HCT116 (cell line): ENCODE data around the gene PMEPA1. TPM values are rescaled to one million over a fixed set of nuclear protein-coding genes. Genes with fewer than 3 reads are reported as not detected.

Experiments used
- ATAC-seq: fragments of 200-7000 bp; cut with Tn5 transposase; 2 replicates; pipeline ENCODE4 v1.9.1; 2020; ENCODE audit warnings: mild to moderate bottlenecking, moderate library complexity
- BruUV-seq: library from RNA; stranded (reverse); fragments of 400-500 nt; replicated peaks from 2 replicates; lab custom pipeline; 2021; lab: Mats Ljungman, UMichigan
- CTCF ChIA-PET: fragments of 300-600 bp; sonication (Branson Sonifier 250); formaldehyde crosslinking; loops from one replicate; lab custom pipeline; 2021; ENCODE audit warnings: antibody characterized with exemption; lab: Charles Lee
- POLR2A ChIA-PET: fragments of 300-600, 350-600 bp; sonication (Branson Sonifier 250); formaldehyde crosslinking; loops from one replicate; lab custom pipeline; 2021; ENCODE audit warnings: antibody characterized with exemption; lab: Charles Lee
- RAD21 ChIA-PET, 2 experiments: fragments of 300-600 bp; sonication (Branson Sonifier 250); formaldehyde crosslinking; loops; one replicate each; lab custom pipeline; 2023; ENCODE audit warnings: low total read pairs in 2 of 2; ENCODE audit not compliant: uncharacterized antibody in 2 of 2, unreplicated experiment in 2 of 2, low non-redundant PET in 1 of 2; lab: Charles Lee
- DNase-seq: peaks from one replicate; pipeline ENCODE4 v3.0.0-alpha.2; 2010; ENCODE audit warnings: low read depth, low spot score
- H2AFZ ChIP-seq: fragments of 200-600 bp; shearing (Covaris generic), sonication (generic); 2 replicates; pipeline ENCODE4 v1.6.1; 2017; ENCODE audit warnings: low read depth, mixed run types, mixed read lengths, antibody characterized with exemption, low read length; ENCODE audit not compliant: poor library complexity, severe bottlenecking
- H3K27ac ChIP-seq: 2 replicates; pipeline ENCODE4 v1.5.1; 2012; ENCODE audit warnings: low read depth, low read length
- H3K27me3 ChIP-seq: fragments of 200-600 bp; sonication (generic); 2 replicates; pipeline ENCODE4 v1.6.1; 2016; ENCODE audit warnings: mixed run types, low read length, mixed read lengths; ENCODE audit not compliant: insufficient read depth
- H3K36me3 ChIP-seq, 2 experiments: fragments of 200-500 bp in 1 of 2; fragments of 200-600 bp in 1 of 2; sonication (Bioruptor generic) in 1 of 2; sonication (generic) in 1 of 2; 2 replicates each; pipeline versions ENCODE4 v1.5.1 to v1.6.1; 2014 to 2016; ENCODE audit warnings: low read length in 2 of 2, inconsistent platforms in 1 of 2, mixed read lengths in 1 of 2, mixed run types in 1 of 2; ENCODE audit not compliant: insufficient read depth in 2 of 2, control insufficient read depth in 1 of 2
- H3K4me1 ChIP-seq, 2 experiments: fragments of 200-600 bp in 1 of 2; sonication (generic) in 1 of 2; 2 replicates each; pipeline versions ENCODE4 v1.5.1 to v1.6.1; 2012 to 2017; ENCODE audit warnings: low read length in 2 of 2, inconsistent platforms in 1 of 2, mild to moderate bottlenecking in 1 of 2, mixed read lengths in 1 of 2, mixed run types in 1 of 2, moderate library complexity in 1 of 2; ENCODE audit not compliant: insufficient read depth in 2 of 2, control insufficient read depth in 1 of 2
- H3K4me2 ChIP-seq: fragments of 200-600 bp; sonication (generic); 2 replicates; pipeline ENCODE4 v1.6.1; 2017; ENCODE audit warnings: mixed run types, low read length, mixed read lengths
- H3K4me3 ChIP-seq, 2 experiments: fragments of 200-600 bp in 1 of 2; sonication (generic) in 1 of 2; replicated peaks in 1 of 2; 2 replicates each; pipeline ENCODE4 v1.5.1; 2011 to 2016; ENCODE audit warnings: low read length in 2 of 2, control low read depth in 1 of 2, low read depth in 1 of 2, mild to moderate bottlenecking in 1 of 2, mixed read lengths in 1 of 2, mixed run types in 1 of 2
- H3K79me2 ChIP-seq: fragments of 200-600 bp; sonication (generic); 2 replicates; pipeline ENCODE4 v1.6.1; 2017; ENCODE audit warnings: mild to moderate bottlenecking, mixed run types, low read length, moderate library complexity, mixed read lengths; ENCODE audit not compliant: insufficient read depth
- H3K9ac ChIP-seq: fragments of 200-600 bp; sonication (generic); 2 replicates; pipeline ENCODE4 v1.6.1; 2016; ENCODE audit warnings: low read length, mixed read lengths
- H3K9me2 ChIP-seq: fragments of 200-600 bp; sonication (generic), shearing (Covaris generic); 2 replicates; pipeline ENCODE4 v1.6.1; 2017; ENCODE audit warnings: mixed run types, mild to moderate bottlenecking, moderate library complexity; ENCODE audit not compliant: insufficient read depth
- H3K9me3 ChIP-seq, 2 experiments: fragments of 200-500 bp in 1 of 2; fragments of 200-600 bp in 1 of 2; sonication (Bioruptor generic) in 1 of 2; sonication (generic) in 1 of 2; 2 replicates each; pipeline ENCODE4 v1.6.1; 2014 to 2017; ENCODE audit warnings: low read length in 2 of 2, mixed read lengths in 2 of 2, inconsistent platforms in 1 of 2, low read depth in 1 of 2, mild to moderate bottlenecking in 1 of 2, mixed run types in 1 of 2, moderate library complexity in 1 of 2; ENCODE audit not compliant: control insufficient read depth in 1 of 2, insufficient read depth in 1 of 2
- H4K20me1 ChIP-seq: fragments of 200-600 bp; sonication (generic), shearing (Covaris generic); 2 replicates; pipeline ENCODE4 v1.6.1; 2017; ENCODE audit warnings: mixed run types, mild to moderate bottlenecking, moderate library complexity; ENCODE audit not compliant: insufficient read depth
- CBX3 ChIP-seq: IDR thresholded peaks from 2 replicates; pipeline ENCODE4 v1.6.1; 2012; ENCODE audit warnings: low read depth
- CEBPB ChIP-seq: IDR thresholded peaks from 2 replicates; pipeline ENCODE4 v1.6.1; 2012; ENCODE audit warnings: low read depth
- CTCF ChIP-seq, 3 experiments: fragments of 200-600 bp in 1 of 3; sonication (generic) in 1 of 3; IDR thresholded peaks in 2 of 3; conservative IDR thresholded peaks in 1 of 3; 2 replicates each; pipeline ENCODE4 v1.5.1; 2012 to 2017; ENCODE audit warnings: low read depth in 2 of 3, low read length in 2 of 3, antibody characterized with exemption in 1 of 3, borderline replicate concordance in 1 of 3, control low read depth in 1 of 3, mild to moderate bottlenecking in 1 of 3, mixed read lengths in 1 of 3, mixed run types in 1 of 3, moderate library complexity in 1 of 3; ENCODE audit not compliant: insufficient read depth in 1 of 3
- ELF1 ChIP-seq: IDR thresholded peaks from 2 replicates; pipeline ENCODE4 v1.6.1; 2012; ENCODE audit warnings: low read depth, borderline replicate concordance
- EZH2phosphoT487 ChIP-seq: fragments of 200-600 bp; IDR thresholded peaks from 2 replicates; pipeline ENCODE4 v1.6.1; 2018; ENCODE audit warnings: antibody characterized with exemption, borderline replicate concordance
- JUND ChIP-seq: IDR thresholded peaks from 2 replicates; pipeline ENCODE4 v1.6.1; 2012
- POLR2A ChIP-seq: IDR thresholded peaks from 2 replicates; pipeline ENCODE4 v1.7.0; 2011; ENCODE audit warnings: borderline replicate concordance; ENCODE audit not compliant: insufficient read depth, insufficient read length; ENCODE audit errors: extremely low read depth
- POLR2AphosphoS5 ChIP-seq: IDR thresholded peaks from 2 replicates; pipeline ENCODE4 v1.6.1; 2011; ENCODE audit warnings: mild to moderate bottlenecking, low read depth, low read length, moderate library complexity
- RAD21 ChIP-seq: IDR thresholded peaks from 2 replicates; pipeline ENCODE4 v1.6.1; 2012; ENCODE audit warnings: low read depth, mild to moderate bottlenecking
- REST ChIP-seq: IDR thresholded peaks from 2 replicates; pipeline ENCODE4 v1.6.1; 2012; ENCODE audit warnings: low read depth
- SP1 ChIP-seq: IDR thresholded peaks from 2 replicates; pipeline ENCODE4 v1.6.1; 2012; ENCODE audit warnings: low read depth
- SRF ChIP-seq: IDR thresholded peaks from 2 replicates; pipeline ENCODE4 v1.6.1; 2012; ENCODE audit warnings: low read depth
- YY1 ChIP-seq: IDR thresholded peaks from 2 replicates; pipeline ENCODE4 v1.6.1; 2011; ENCODE audit warnings: low read length, low read depth, moderate library complexity, mild to moderate bottlenecking; ENCODE audit not compliant: insufficient replicate concordance; ENCODE audit errors: extremely low read depth
- intact Hi-C: fragments of 100-400 bp; cut with micrococcal nuclease; formaldehyde crosslinking; loops from 2 replicates; pipeline ENCODE4 v1.10.0; 2022
- total RNA-seq: library from RNA; stranded (reverse); gene quantifications from one replicate; pipeline ENCODE4 v1.2.1, GENCODE V29; 2021; ENCODE audit not compliant: unreplicated experiment
- TF ChIP-seq, protein P1 (sequence below): IDR thresholded peaks from 2 replicates; pipeline ENCODE4 v1.6.1; 2011; ENCODE audit warnings: mild to moderate bottlenecking, low read length, moderate library complexity; ENCODE audit not compliant: insufficient replicate concordance; ENCODE audit errors: extremely low read depth
- TF ChIP-seq, protein P2 (sequence below): IDR thresholded peaks from 2 replicates; pipeline ENCODE4 v1.6.1; 2012

Gene PMEPA1
- total RNA-seq, 1 experiment from 2014 or later: 0.64 TPM

DNA sequence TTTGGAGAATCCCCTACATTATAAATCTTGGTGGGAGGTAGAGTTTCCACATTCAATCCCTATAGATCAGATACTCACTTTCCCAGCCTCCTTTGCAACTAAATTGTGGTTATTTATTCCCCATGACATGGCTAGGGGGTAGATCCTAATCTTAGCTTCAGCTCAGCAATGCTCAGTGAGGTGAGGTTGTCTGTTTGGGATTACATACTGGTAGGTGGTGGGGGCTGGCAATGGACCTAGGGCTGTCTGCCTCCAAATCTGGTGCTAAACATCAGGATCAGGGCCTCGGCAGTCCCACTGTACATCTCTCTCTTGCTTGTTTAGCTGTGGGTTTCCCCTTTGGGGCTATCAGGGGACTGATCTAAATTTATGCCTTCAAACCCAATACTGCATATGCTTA lies 45.8 kb upstream of the PMEPA1 start:
- Histone ChIP-seq H3K4me3 (no peak overlapping the region), H3K27me3 (peaks cover 35% of the 10 kb centered on the region), H2AFZ (no peak overlapping the region), H3K36me3 (no peaks in the 10 kb centered on the region), H3K9ac (no peak overlapping the region), H3K79me2 (no peaks in the 10 kb centered on the region), H3K9me2 (no peaks in the 10 kb centered on the region), H3K9me3 (no peaks in the 10 kb centered on the region; a peak in 2 of 4 replicates), H3K4me1 (no peaks in the 10 kb centered on the region), H3K27ac (no peak overlapping the region), H4K20me1 (no peaks in the 10 kb centered on the region), H3K4me2 (no peak overlapping the region)
- ATAC-seq: no peak
- no peak for DNase-seq
- intact Hi-C loops: no loop called here
- no TSS peak for BruUV-seq
- POLR2A ChIA-PET: no interaction called here
- CTCF ChIA-PET: no interaction called here
- RAD21 ChIA-PET: no interaction called here
- TF ChIP-seq, protein P1, sequence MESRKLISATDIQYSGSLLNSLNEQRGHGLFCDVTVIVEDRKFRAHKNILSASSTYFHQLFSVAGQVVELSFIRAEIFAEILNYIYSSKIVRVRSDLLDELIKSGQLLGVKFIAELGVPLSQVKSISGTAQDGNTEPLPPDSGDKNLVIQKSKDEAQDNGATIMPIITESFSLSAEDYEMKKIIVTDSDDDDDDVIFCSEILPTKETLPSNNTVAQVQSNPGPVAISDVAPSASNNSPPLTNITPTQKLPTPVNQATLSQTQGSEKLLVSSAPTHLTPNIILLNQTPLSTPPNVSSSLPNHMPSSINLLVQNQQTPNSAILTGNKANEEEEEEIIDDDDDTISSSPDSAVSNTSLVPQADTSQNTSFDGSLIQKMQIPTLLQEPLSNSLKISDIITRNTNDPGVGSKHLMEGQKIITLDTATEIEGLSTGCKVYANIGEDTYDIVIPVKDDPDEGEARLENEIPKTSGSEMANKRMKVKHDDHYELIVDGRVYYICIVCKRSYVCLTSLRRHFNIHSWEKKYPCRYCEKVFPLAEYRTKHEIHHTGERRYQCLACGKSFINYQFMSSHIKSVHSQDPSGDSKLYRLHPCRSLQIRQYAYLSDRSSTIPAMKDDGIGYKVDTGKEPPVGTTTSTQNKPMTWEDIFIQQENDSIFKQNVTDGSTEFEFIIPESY: no peak
- TF ChIP-seq SRF (no peak), CEBPB (no peak), YY1 (no peak), RAD21 (no peak), POLR2A (no peak), SP1 (no peak), CTCF (IDR thresholded peaks at IDR 0.05 in 2 of 3, conservative IDR thresholded peaks at IDR 0.05 in 1 of 3; ENCODE audit: borderline replicate concordance in 1 of 3, insufficient read depth in 1 of 3, low read depth in 2 of 3, low read length in 2 of 3) (no peak), REST (no peak), EZH2phosphoT487 (no peak), CBX3 (no peak), ELF1 (no peak), POLR2AphosphoS5 (no peak), JUND (no peak)
- TF ChIP-seq, protein P2, sequence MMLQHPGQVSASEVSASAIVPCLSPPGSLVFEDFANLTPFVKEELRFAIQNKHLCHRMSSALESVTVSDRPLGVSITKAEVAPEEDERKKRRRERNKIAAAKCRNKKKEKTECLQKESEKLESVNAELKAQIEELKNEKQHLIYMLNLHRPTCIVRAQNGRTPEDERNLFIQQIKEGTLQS: no peak
